K562 (cell line): ENCODE measurements around the gene LLGL2. TPM values are rescaled to one million over a fixed set of nuclear protein-coding genes. Genes with fewer than 3 reads are reported as not detected.
A peak's percentile ranks its signal among the peaks of the same experiment; 100 is the strongest.

ENCODE experiments used
- DPF2 ChIP-seq: fragments of 450-650 bp; IDR thresholded peaks from 2 replicates; pipeline ENCODE4 v1.6.1; 2016
- ERF ChIP-seq: fragments of 450-650 bp; formaldehyde crosslinking; IDR thresholded peaks from 2 replicates; pipeline ENCODE4 v1.4.0; 2020; ENCODE audit warnings: mild to moderate bottlenecking, mixed read lengths
- FOXP1 ChIP-seq: sonication (generic); formaldehyde crosslinking; IDR thresholded peaks from 2 replicates; pipeline ENCODE4 v1.8.0; 2022; ENCODE audit warnings: mild to moderate bottlenecking, missing genetic modification reagents
- HDAC2 ChIP-seq: fragments of 450-650 bp; IDR thresholded peaks from 2 replicates; pipeline ENCODE4 v1.6.1; 2016; ENCODE audit warnings: mild to moderate bottlenecking
- KDM1A ChIP-seq, 2 experiments: fragments of 450-650 bp; IDR thresholded peaks; 2 replicates each; pipeline ENCODE4 v1.6.1; 2016; ENCODE audit warnings: mild to moderate bottlenecking in 2 of 2
- KDM5B ChIP-seq: fragments of 200-600 bp; sonication (generic); IDR thresholded peaks from 2 replicates; pipeline ENCODE4 v1.6.1; 2012; ENCODE audit warnings: low read depth, mild to moderate bottlenecking, moderate library complexity, low read length, control low read depth, inconsistent platforms; ENCODE audit not compliant: insufficient replicate concordance
- L3MBTL2 ChIP-seq: fragments of 450-650 bp; IDR thresholded peaks from 2 replicates; pipeline ENCODE4 v1.6.1; 2016; ENCODE audit warnings: mild to moderate bottlenecking, moderate library complexity
- MAFG ChIP-seq: fragments of 450-650 bp; conservative IDR thresholded peaks from 2 replicates; pipeline ENCODE4 v1.6.1; 2016; ENCODE audit warnings: missing genetic modification characterization, missing compliant biosample characterization
- MTA3 ChIP-seq: fragments of 450-650 bp; formaldehyde crosslinking; IDR thresholded peaks from 2 replicates; pipeline ENCODE4 v1.6.1; 2017; ENCODE audit warnings: mild to moderate bottlenecking, borderline replicate concordance
- NFIX ChIP-seq: fragments of 250-450 bp; sonication (Bioruptor Pico); IDR thresholded peaks from 2 replicates; pipeline ENCODE4 v1.4.0; 2020; ENCODE audit warnings: low read depth, mild to moderate bottlenecking, moderate library complexity
- POLR2G ChIP-seq: fragments of 200-400 bp; formaldehyde crosslinking; IDR thresholded peaks from 2 replicates; pipeline ENCODE4 v1.6.1; 2017; ENCODE audit warnings: low read depth, mild to moderate bottlenecking, antibody characterized with exemption, low read length, moderate library complexity
- PREB ChIP-seq: sonication (generic); formaldehyde crosslinking; IDR thresholded peaks from 2 replicates; pipeline ENCODE4 v1.8.1; 2023; ENCODE audit warnings: mild to moderate bottlenecking, missing genetic modification reagents
- SRSF1 ChIP-seq: fragments of 200-400 bp; formaldehyde crosslinking; IDR thresholded peaks from 2 replicates; pipeline ENCODE4 v1.6.1; 2017; ENCODE audit warnings: mild to moderate bottlenecking, low read depth, low read length, moderate library complexity
- TAL1 ChIP-seq: fragments of 450-650 bp; IDR thresholded peaks from 2 replicates; pipeline ENCODE4 v1.6.1; 2016; ENCODE audit warnings: mild to moderate bottlenecking
- USF1 ChIP-seq: sonication (generic); formaldehyde crosslinking; IDR thresholded peaks from 2 replicates; pipeline ENCODE4 v1.9.0; 2022; ENCODE audit warnings: mild to moderate bottlenecking, missing genetic modification reagents
- YBX1 ChIP-seq: fragments of 450-650 bp; IDR thresholded peaks from 2 replicates; pipeline ENCODE4 v1.7.1; 2016; ENCODE audit warnings: mild to moderate bottlenecking
- ZBTB7A ChIP-seq: IDR thresholded peaks from 2 replicates; pipeline ENCODE4 v1.6.1; 2011; ENCODE audit warnings: low read depth, mild to moderate bottlenecking, low read length, moderate library complexity, borderline replicate concordance; ENCODE audit not compliant: control insufficient read depth
- ZNF766 ChIP-seq: fragments of 200-800 bp; sonication (Bioruptor generic); conservative IDR thresholded peaks from 2 replicates; pipeline ENCODE4 v1.6.1; 2016; ENCODE audit warnings: missing genetic modification characterization, missing compliant biosample characterization
- polyA plus RNA-seq, 8 experiments: library from polyadenylated mRNA; depleted of rRNA in 4 of 8; stranded (reverse) in 5 of 8; unstranded in 3 of 8; fragments of >200 nt; fragmentation: Nextera tagmentation in 2 of 8; fragmentation: Illumina TruSeq in 1 of 8; extraction: Ambion mirVana in 2 of 8; extraction: Trizol in 1 of 8; gene quantifications; 2 replicates each; pipeline versions ENCODE4 v1.2.1 to v1.2.3, GENCODE V29; 2011 to 2014; ENCODE audit warnings: inconsistent platforms in 1 of 8, missing spikeins in 1 of 8
- total RNA-seq, 7 experiments: library from RNA; depleted of rRNA in 6 of 7; stranded (reverse); fragments of >200 nt in 6 of 7; fragmentation: Illumina TruSeq in 2 of 7; extraction: Trizol in 2 of 7; gene quantifications; 2 replicates each; pipeline versions ENCODE4 v1.2.1 to v1.2.3, GENCODE V29; 2011 to 2021; ENCODE audit warnings: low replicate concordance in 1 of 7
- TF ChIP-seq, protein P1 (sequence below): sonication (generic); formaldehyde crosslinking; IDR thresholded peaks from 2 replicates; pipeline ENCODE4 v1.8.0; 2022; ENCODE audit warnings: missing genetic modification reagents, mild to moderate bottlenecking, moderate library complexity, borderline replicate concordance
- TF ChIP-seq, protein P2 (sequence below): sonication (generic); formaldehyde crosslinking; IDR thresholded peaks from 2 replicates; pipeline ENCODE4 v1.8.0; 2022; ENCODE audit warnings: mild to moderate bottlenecking, missing genetic modification reagents

Gene LLGL2
- total and polyA plus RNA-seq, 9 of the 15 experiments (the other 6 are each of a cell fraction or from before 2014, with no cell fraction given): 0.32 to 24.4 (median 10.2) TPM

- peak; percentile 19; the same call in 1 of the 2 replicates for TF ChIP-seq USF1
- TF ChIP-seq SRSF1: no peak
- TF ChIP-seq KDM1A (IDR thresholded peaks at IDR 0.05): peak in 1 of 2 experiments; percentile 0; a peak in 1 of 4 replicates
- no peak for TF ChIP-seq POLR2G
- no peak for TF ChIP-seq MAFG
- TF ChIP-seq ZNF766 (CRISPR knock-in tag): no peak
- TF ChIP-seq DPF2: 0 out of 2 replicates have a peak, but pooled peaks have one; percentile 17
- TF ChIP-seq, protein P1, sequence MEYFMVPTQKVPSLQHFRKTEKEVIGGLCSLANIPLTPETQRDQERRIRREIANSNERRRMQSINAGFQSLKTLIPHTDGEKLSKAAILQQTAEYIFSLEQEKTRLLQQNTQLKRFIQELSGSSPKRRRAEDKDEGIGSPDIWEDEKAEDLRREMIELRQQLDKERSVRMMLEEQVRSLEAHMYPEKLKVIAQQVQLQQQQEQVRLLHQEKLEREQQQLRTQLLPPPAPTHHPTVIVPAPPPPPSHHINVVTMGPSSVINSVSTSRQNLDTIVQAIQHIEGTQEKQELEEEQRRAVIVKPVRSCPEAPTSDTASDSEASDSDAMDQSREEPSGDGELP (CRISPR knock-in tag): peak; percentile 43; the same call in 1 of the 2 replicates
- peak; percentile 15 for TF ChIP-seq HDAC2
- peak; percentile 47; the same call in 1 of the 2 replicates for TF ChIP-seq ZBTB7A
- TF ChIP-seq YBX1: no peak
- TF ChIP-seq KDM5B: peak; percentile 24
- TF ChIP-seq FOXP1: no peak
- TF ChIP-seq ERF (CRISPR knock-in tag): no peak
- peak; percentile 44; the same call in 1 of the 2 replicates for TF ChIP-seq MTA3
- 0 out of 2 replicates have a peak, but pooled peaks have one; percentile 38 for TF ChIP-seq L3MBTL2
- TF ChIP-seq TAL1: no peak
- TF ChIP-seq, protein P2, sequence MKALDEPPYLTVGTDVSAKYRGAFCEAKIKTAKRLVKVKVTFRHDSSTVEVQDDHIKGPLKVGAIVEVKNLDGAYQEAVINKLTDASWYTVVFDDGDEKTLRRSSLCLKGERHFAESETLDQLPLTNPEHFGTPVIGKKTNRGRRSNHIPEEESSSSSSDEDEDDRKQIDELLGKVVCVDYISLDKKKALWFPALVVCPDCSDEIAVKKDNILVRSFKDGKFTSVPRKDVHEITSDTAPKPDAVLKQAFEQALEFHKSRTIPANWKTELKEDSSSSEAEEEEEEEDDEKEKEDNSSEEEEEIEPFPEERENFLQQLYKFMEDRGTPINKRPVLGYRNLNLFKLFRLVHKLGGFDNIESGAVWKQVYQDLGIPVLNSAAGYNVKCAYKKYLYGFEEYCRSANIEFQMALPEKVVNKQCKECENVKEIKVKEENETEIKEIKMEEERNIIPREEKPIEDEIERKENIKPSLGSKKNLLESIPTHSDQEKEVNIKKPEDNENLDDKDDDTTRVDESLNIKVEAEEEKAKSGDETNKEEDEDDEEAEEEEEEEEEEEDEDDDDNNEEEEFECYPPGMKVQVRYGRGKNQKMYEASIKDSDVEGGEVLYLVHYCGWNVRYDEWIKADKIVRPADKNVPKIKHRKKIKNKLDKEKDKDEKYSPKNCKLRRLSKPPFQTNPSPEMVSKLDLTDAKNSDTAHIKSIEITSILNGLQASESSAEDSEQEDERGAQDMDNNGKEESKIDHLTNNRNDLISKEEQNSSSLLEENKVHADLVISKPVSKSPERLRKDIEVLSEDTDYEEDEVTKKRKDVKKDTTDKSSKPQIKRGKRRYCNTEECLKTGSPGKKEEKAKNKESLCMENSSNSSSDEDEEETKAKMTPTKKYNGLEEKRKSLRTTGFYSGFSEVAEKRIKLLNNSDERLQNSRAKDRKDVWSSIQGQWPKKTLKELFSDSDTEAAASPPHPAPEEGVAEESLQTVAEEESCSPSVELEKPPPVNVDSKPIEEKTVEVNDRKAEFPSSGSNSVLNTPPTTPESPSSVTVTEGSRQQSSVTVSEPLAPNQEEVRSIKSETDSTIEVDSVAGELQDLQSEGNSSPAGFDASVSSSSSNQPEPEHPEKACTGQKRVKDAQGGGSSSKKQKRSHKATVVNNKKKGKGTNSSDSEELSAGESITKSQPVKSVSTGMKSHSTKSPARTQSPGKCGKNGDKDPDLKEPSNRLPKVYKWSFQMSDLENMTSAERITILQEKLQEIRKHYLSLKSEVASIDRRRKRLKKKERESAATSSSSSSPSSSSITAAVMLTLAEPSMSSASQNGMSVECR (CRISPR knock-in tag): peak; percentile 37; the same call in 1 of the 2 replicates
- no peak for TF ChIP-seq PREB (CRISPR knock-in tag)
- TF ChIP-seq NFIX (CRISPR knock-in tag): peak; percentile 53
These were observed 13.6 kb upstream of the LLGL2 start (continued) for GRCh38 chr17:75511610-75512575.
